K562 (cell line): Measurements from ENCODE around the gene AGFG2. TPM values are rescaled to one million over a fixed set of nuclear protein-coding genes. Genes with fewer than 3 reads are reported as not detected.
A peak's percentile ranks its signal among the peaks of the same experiment; 100 is the strongest.

ENCODE experiments used
- AFF1 ChIP-seq, 2 experiments: fragments of 450-650 bp; IDR thresholded peaks; 2 replicates each; pipeline ENCODE4 v1.6.1; 2018; ENCODE audit warnings: mild to moderate bottlenecking in 2 of 2, low read depth in 1 of 2; ENCODE audit not compliant: partially characterized antibody in 2 of 2
- ARHGAP35 ChIP-seq: fragments of 450-650 bp; IDR thresholded peaks from 2 replicates; pipeline ENCODE4 v1.6.1; 2018; ENCODE audit not compliant: partially characterized antibody
- ASH1L ChIP-seq: fragments of 450-650 bp; IDR thresholded peaks from 2 replicates; pipeline ENCODE4 v1.6.1; 2018; ENCODE audit warnings: borderline replicate concordance, mild to moderate bottlenecking, low read depth; ENCODE audit not compliant: partially characterized antibody
- GABPB1 ChIP-seq: sonication (generic); formaldehyde crosslinking; IDR thresholded peaks from 2 replicates; pipeline ENCODE4 v1.8.0; 2022; ENCODE audit warnings: mild to moderate bottlenecking, missing genetic modification reagents
- HNRNPLL ChIP-seq: fragments of 200-400 bp; formaldehyde crosslinking; IDR thresholded peaks from 2 replicates; pipeline ENCODE4 v1.6.1; 2017; ENCODE audit warnings: low read length, low read depth, mild to moderate bottlenecking; ENCODE audit not compliant: poor library complexity, severe bottlenecking
- ILK ChIP-seq: fragments of 450-650 bp; IDR thresholded peaks from 2 replicates; pipeline ENCODE4 v1.6.1; 2016; ENCODE audit warnings: missing genetic modification characterization, low read depth, mild to moderate bottlenecking, missing compliant biosample characterization, moderate library complexity, borderline replicate concordance
- KDM5B ChIP-seq: fragments of 200-600 bp; sonication (generic); IDR thresholded peaks from 2 replicates; pipeline ENCODE4 v1.6.1; 2012; ENCODE audit warnings: low read depth, mild to moderate bottlenecking, moderate library complexity, low read length, control low read depth, inconsistent platforms; ENCODE audit not compliant: insufficient replicate concordance
- MBD2 ChIP-seq: sonication (generic); IDR thresholded peaks from 2 replicates; pipeline ENCODE4 v1.6.1; 2016; ENCODE audit warnings: low read depth, borderline replicate concordance
- NEUROD1 ChIP-seq: fragments of 150-350 bp; IDR thresholded peaks from 2 replicates; pipeline ENCODE4 v1.6.1; 2014; ENCODE audit warnings: borderline replicate concordance, low read length, low read depth; ENCODE audit not compliant: partially characterized antibody
- NFIX ChIP-seq: fragments of 250-450 bp; sonication (Bioruptor Pico); IDR thresholded peaks from 2 replicates; pipeline ENCODE4 v1.4.0; 2020; ENCODE audit warnings: low read depth, mild to moderate bottlenecking, moderate library complexity
- NR2C1 ChIP-seq, 2 experiments: fragments of 450-650 bp; IDR thresholded peaks; 2 replicates each; pipeline ENCODE4 v1.6.1; 2017; ENCODE audit warnings: mild to moderate bottlenecking in 2 of 2, antibody characterized with exemption in 1 of 2, inconsistent platforms in 1 of 2, missing compliant biosample characterization in 1 of 2, missing genetic modification characterization in 1 of 2
- PBX2 ChIP-seq, 2 experiments: IDR thresholded peaks in 1 of 2; conservative IDR thresholded peaks in 1 of 2; 2 replicates each; pipeline ENCODE4 v1.6.1; 2016; ENCODE audit warnings: low read depth in 2 of 2, mild to moderate bottlenecking in 1 of 2, missing compliant biosample characterization in 1 of 2, missing genetic modification characterization in 1 of 2, moderate library complexity in 1 of 2
- POLR2AphosphoS5 ChIP-seq: IDR thresholded peaks from 2 replicates; pipeline ENCODE4 v1.6.1; 2011; ENCODE audit warnings: mild to moderate bottlenecking, low read depth, low read length, moderate library complexity; ENCODE audit not compliant: control insufficient read depth, insufficient read depth
- PURB ChIP-seq: sonication (generic); formaldehyde crosslinking; IDR thresholded peaks from 2 replicates; pipeline ENCODE4 v1.9.0; 2021; ENCODE audit warnings: low read depth, mild to moderate bottlenecking, missing genetic modification reagents
- STAG1 ChIP-seq: sonication (generic); formaldehyde crosslinking; IDR thresholded peaks from 2 replicates; pipeline ENCODE4 v1.5.0; 2020; ENCODE audit warnings: missing genetic modification reagents, borderline replicate concordance
- ZBTB2 ChIP-seq: fragments of 450-650 bp; IDR thresholded peaks from 2 replicates; pipeline ENCODE4 v1.6.1; 2016; ENCODE audit warnings: antibody characterized with exemption
- ZNF274 ChIP-seq: IDR thresholded peaks from 2 replicates; pipeline ENCODE4 v1.6.1; 2011; ENCODE audit warnings: low read depth, mild to moderate bottlenecking, low read length, moderate library complexity, borderline replicate concordance
- ZNF384 ChIP-seq: IDR thresholded peaks from 2 replicates; pipeline ENCODE4 v1.6.1; 2012; ENCODE audit warnings: low read depth, low read length, improper control_type of control experiment
- polyA plus RNA-seq, 8 experiments: library from polyadenylated mRNA; depleted of rRNA in 4 of 8; stranded (reverse) in 5 of 8; unstranded in 3 of 8; fragments of >200 nt; fragmentation: Nextera tagmentation in 2 of 8; fragmentation: Illumina TruSeq in 1 of 8; extraction: Ambion mirVana in 2 of 8; extraction: Trizol in 1 of 8; gene quantifications; 2 replicates each; pipeline versions ENCODE4 v1.2.1 to v1.2.3, GENCODE V29; 2011 to 2014; ENCODE audit warnings: inconsistent platforms in 1 of 8, missing spikeins in 1 of 8
- total RNA-seq, 7 experiments: library from RNA; depleted of rRNA in 6 of 7; stranded (reverse); fragments of >200 nt in 6 of 7; fragmentation: Illumina TruSeq in 2 of 7; extraction: Trizol in 2 of 7; gene quantifications; 2 replicates each; pipeline versions ENCODE4 v1.2.1 to v1.2.3, GENCODE V29; 2011 to 2021; ENCODE audit warnings: low replicate concordance in 1 of 7

AGFG2 gene
- total and polyA plus RNA-seq, 9 of the 15 experiments (the other 6 are each of a cell fraction or from before 2014, with no cell fraction given), result 0.31 to 23.1 (median 6.5) TPM

GRCh38 chr7:100586266-100587025, 47.4 kb downstream of the AGFG2 start, which contains the start of gene FBXO24 (continued):
- TF ChIP-seq ILK (no peak), ZNF384 (no peak), NFIX (CRISPR knock-in tag) (no peak), NEUROD1 (peak; percentile 99), ZNF274 (no peak), GABPB1 (CRISPR knock-in tag) (peak; percentile 68), ZBTB2 (no peak), ASH1L (peak; percentile 100), ARHGAP35 (no peak), AFF1 (IDR thresholded peaks at IDR 0.05; ENCODE audit: low read depth in 1 of 2, partially characterized antibody in 2 of 2) (no peak), PBX2 (CRISPR knock-in tag; IDR thresholded peaks at IDR 0.05; ENCODE audit: low read depth) (peak; percentile 100), PBX2 (tag; conservative IDR thresholded peaks at IDR 0.05; ENCODE audit: low read depth) (peak; percentile 100), HNRNPLL (peak; percentile 74), PURB (CRISPR knock-in tag) (no peak), KDM5B (peak; percentile 15), POLR2AphosphoS5 (peak; percentile 40; the same call in 1 of the 2 replicates), NR2C1 (IDR thresholded peaks at IDR 0.05) (no peak), NR2C1 (tag; IDR thresholded peaks at IDR 0.05) (no peak), MBD2 (peak; percentile 100), STAG1 (CRISPR knock-in tag) (no peak)
